Caco-2 (cell line): ENCODE results near the gene LEFTY2. TPM values are rescaled to one million over a fixed set of nuclear protein-coding genes. Genes with fewer than 3 reads are reported as not detected.

Experiments
- BruUV-seq: library from RNA; stranded (reverse); fragments of 400-500 nt; replicated peaks from 2 replicates; lab custom pipeline; 2021; lab: Mats Ljungman, UMichigan
- CTCF ChIA-PET: fragments of 300-600 bp; sonication (Branson Sonifier 250); formaldehyde crosslinking; loops from one replicate; lab custom pipeline; 2022; ENCODE audit warnings: antibody characterized with exemption; lab: Charles Lee
- POLR2A ChIA-PET: fragments of 300-600 bp; sonication (Branson Sonifier 250); formaldehyde crosslinking; loops from one replicate; lab custom pipeline; 2022; ENCODE audit warnings: antibody characterized with exemption; lab: Charles Lee
- DNase-seq, 2 experiments: peaks; one replicate each; pipeline versions ENCODE4 v3.0.0 to v3.0.0-alpha.2; 2020 to 2022
- H3K27me3 ChIP-seq: replicated peaks from 2 replicates; pipeline ENCODE4 v1.6.0; 2011; ENCODE audit warnings: low read length; ENCODE audit not compliant: control insufficient read depth, insufficient read depth
- H3K36me3 ChIP-seq: 2 replicates; pipeline ENCODE4 v1.5.1; 2011; ENCODE audit warnings: low read length; ENCODE audit not compliant: control insufficient read depth, insufficient read depth
- H3K4me1 ChIP-seq: fragments of 250-450 bp; sonication (Bioruptor Pico); 2 replicates; pipeline ENCODE4 v1.5.1; 2020; ENCODE audit warnings: mild to moderate bottlenecking
- H3K4me3 ChIP-seq: 2 replicates; pipeline ENCODE4 v1.5.1; 2011; ENCODE audit warnings: low read depth, mild to moderate bottlenecking, control low read depth, low read length
- H3K9me3 ChIP-seq: fragments of 250-450 bp; sonication (Bioruptor Pico); 2 replicates; pipeline ENCODE4 v1.5.1; 2020; ENCODE audit warnings: mild to moderate bottlenecking, moderate library complexity
- H3K27ac Mint-ChIP-seq: one replicate; pipeline ENCODE4 v1.8.0; 2022; ENCODE audit warnings: mixed read lengths; ENCODE audit not compliant: unreplicated experiment
- H3K27me3 Mint-ChIP-seq: one replicate; pipeline ENCODE4 v1.8.0; 2022; ENCODE audit warnings: mixed read lengths; ENCODE audit not compliant: insufficient read depth, unreplicated experiment
- H3K36me3 Mint-ChIP-seq: one replicate; pipeline ENCODE4 v1.8.0; 2022; ENCODE audit warnings: mild to moderate bottlenecking, mixed read lengths; ENCODE audit not compliant: insufficient read depth, unreplicated experiment
- H3K4me1 Mint-ChIP-seq: one replicate; pipeline ENCODE4 v1.8.0; 2022; ENCODE audit warnings: low read depth, mixed read lengths; ENCODE audit not compliant: unreplicated experiment
- H3K4me3 Mint-ChIP-seq: one replicate; pipeline ENCODE4 v1.8.0; 2022; ENCODE audit warnings: mild to moderate bottlenecking, moderate library complexity, mixed read lengths; ENCODE audit not compliant: unreplicated experiment
- H3K9me3 Mint-ChIP-seq: one replicate; pipeline ENCODE4 v1.8.0; 2022; ENCODE audit warnings: mixed read lengths; ENCODE audit not compliant: unreplicated experiment
- CTCF ChIP-seq, 2 experiments: fragments of 200-600 bp in 1 of 2; IDR thresholded peaks; 1 replicate in 1 of 2; 2 replicates in 1 of 2; pipeline versions ENCODE4 v1.5.1 to v1.8.0; 2011 to 2022; ENCODE audit warnings: antibody characterized with exemption in 1 of 2, control low read depth in 1 of 2, inconsistent platforms in 1 of 2, low read depth in 1 of 2, low read length in 1 of 2, mild to moderate bottlenecking in 1 of 2, moderate library complexity in 1 of 2; ENCODE audit not compliant: insufficient read depth in 1 of 2, severe bottlenecking in 1 of 2, unreplicated experiment in 1 of 2
- intact Hi-C: fragments of 100-400 bp; cut with micrococcal nuclease; formaldehyde crosslinking; loops from one replicate; pipeline ENCODE4 v1.10.0; 2022; ENCODE audit not compliant: unreplicated experiment
- total RNA-seq: library from RNA; stranded (reverse); gene quantifications from 2 replicates; pipeline ENCODE4 v1.2.3, GENCODE V29; 2022

Gene LEFTY2
- total RNA-seq, 1 experiment from 2014 or later, result not detected

GRCh38 chr1:225949041-225949440, 8.0 kb upstream of the LEFTY2 start:
- H3K4me3 ChIP-seq, result no peak overlapping the region
- no peaks in the 10 kb centered on the region for H3K36me3 ChIP-seq
- H3K4me1 Mint-ChIP-seq, result peaks cover 7% of the 10 kb centered on the region
- no peaks in the 10 kb centered on the region for H3K36me3 Mint-ChIP-seq
- intact Hi-C loops, result no loop called here
- no peaks in the 10 kb centered on the region for H3K9me3 ChIP-seq
- no peak overlapping the region for H3K27ac Mint-ChIP-seq
- TF ChIP-seq CTCF (IDR thresholded peaks at IDR 0.05; ENCODE audit: insufficient read depth in 1 of 2, low read depth in 1 of 2, low read length in 1 of 2, severe bottlenecking in 1 of 2, unreplicated experiment in 1 of 2), result no peak
- no TSS peak for BruUV-seq
- no peak for DNase-seq
- no peaks in the 10 kb centered on the region for H3K4me1 ChIP-seq
- no peaks in the 10 kb centered on the region for H3K27me3 ChIP-seq
- ChIA-PET CTCF (no interaction called here), POLR2A (no interaction called here)
- no peaks in the 10 kb centered on the region for H3K9me3 Mint-ChIP-seq
- peaks cover 3% of the 10 kb centered on the region for H3K27me3 Mint-ChIP-seq
- no peak overlapping the region for H3K4me3 Mint-ChIP-seq

- H3K27ac Mint-ChIP-seq, result no peak overlapping the region
- no peak for TF ChIP-seq CTCF (IDR thresholded peaks at IDR 0.05; ENCODE audit: insufficient read depth in 1 of 2, low read depth in 1 of 2, low read length in 1 of 2, severe bottlenecking in 1 of 2, unreplicated experiment in 1 of 2)
- no peaks in the 10 kb centered on the region for H3K9me3 Mint-ChIP-seq
- H3K27me3 Mint-ChIP-seq, result no peaks in the 10 kb centered on the region
- no TSS peak for BruUV-seq
- H3K4me3 Mint-ChIP-seq, result no peak overlapping the region
- intact Hi-C loops, result no loop called here
- peaks cover 7% of the 10 kb centered on the region for H3K4me1 Mint-ChIP-seq
- H3K36me3 Mint-ChIP-seq, result no peaks in the 10 kb centered on the region
- no peaks in the 10 kb centered on the region for H3K9me3 ChIP-seq
- H3K27me3 ChIP-seq, result no peaks in the 10 kb centered on the region
- no peaks in the 10 kb centered on the region for H3K4me1 ChIP-seq
- H3K4me3 ChIP-seq, result no peak overlapping the region
- POLR2A ChIA-PET, result no interaction called here
- no peak for DNase-seq
- H3K36me3 ChIP-seq, result no peaks in the 10 kb centered on the region
- CTCF ChIA-PET, result no interaction called here
Measured at GRCh38 chr1:225946803-225947202, 5.8 kb upstream of the LEFTY2 start.

- H3K27ac Mint-ChIP-seq, result no peak overlapping the region
- ChIA-PET CTCF (no interaction called here), POLR2A (no interaction called here)
- no peaks in the 10 kb centered on the region for H3K27me3 Mint-ChIP-seq
- no peaks in the 10 kb centered on the region for H3K36me3 ChIP-seq
- H3K36me3 Mint-ChIP-seq, result no peaks in the 10 kb centered on the region
- no peaks in the 10 kb centered on the region for H3K4me1 ChIP-seq
- no peaks in the 10 kb centered on the region for H3K9me3 ChIP-seq
- no peaks in the 10 kb centered on the region for H3K27me3 ChIP-seq
- TF ChIP-seq CTCF (IDR thresholded peaks at IDR 0.05; ENCODE audit: insufficient read depth in 1 of 2, low read depth in 1 of 2, low read length in 1 of 2, severe bottlenecking in 1 of 2, unreplicated experiment in 1 of 2), result no peak
- no peaks in the 10 kb centered on the region for H3K9me3 Mint-ChIP-seq
- DNase-seq, result no peak
- H3K4me3 ChIP-seq, result no peak overlapping the region
- H3K4me3 Mint-ChIP-seq, result no peak overlapping the region
- H3K4me1 Mint-ChIP-seq, result peaks cover 7% of the 10 kb centered on the region
- no TSS peak for BruUV-seq
- intact Hi-C loops, result no loop called here
Measured at GRCh38 chr1:225946082-225946620, 5.1 kb upstream of the LEFTY2 start.
